ENCODE results near the gene PHF14. TPM values are rescaled to one million over a fixed set of nuclear protein-coding genes. Genes with fewer than 3 reads are reported as not detected.

Gene PHF14
- total and polyA plus RNA-seq, 2 experiments from 2014 or later = 72.0 to 87.9 TPM

DNA sequence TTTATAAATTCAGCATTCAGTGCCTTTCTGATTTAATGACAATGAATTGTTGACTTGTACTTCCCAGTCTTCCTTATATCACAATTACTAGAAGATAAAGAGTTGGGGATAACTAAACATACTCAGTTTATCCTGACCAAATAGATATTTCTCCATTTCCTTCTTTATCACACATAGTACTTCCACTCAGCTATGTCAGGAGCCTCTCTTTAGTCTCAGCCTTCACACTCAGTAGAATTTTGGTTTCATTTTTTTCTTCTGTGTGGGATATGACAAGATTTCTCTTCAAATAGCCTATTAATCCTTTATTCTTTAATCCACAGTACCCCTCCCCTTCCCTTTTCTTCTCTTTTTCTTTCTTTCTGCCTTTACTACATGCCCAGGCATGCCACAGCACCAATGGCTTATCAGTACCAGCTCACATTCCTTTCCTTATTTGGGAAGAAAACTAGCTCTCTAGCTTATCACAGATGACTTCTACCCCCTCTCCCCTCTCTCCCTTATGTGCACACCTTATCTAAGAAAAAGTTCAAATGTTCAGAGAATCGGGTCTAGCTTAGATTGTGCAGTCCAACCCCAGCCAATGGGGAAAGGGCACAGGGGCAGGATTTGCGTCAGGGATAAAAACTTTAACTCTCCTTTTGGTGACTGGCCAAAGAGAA is 109.0 kb downstream of the PHF14 start:
- TF ChIP-seq ZNF114 (CRISPR knock-in tag; IDR thresholded peaks at IDR 0.05) = no peak
- no peak for TF ChIP-seq NANOG (IDR thresholded peaks at IDR 0.05; ENCODE audit: borderline replicate concordance)
- TF ChIP-seq POLR2AphosphoS5 (IDR thresholded peaks at IDR 0.05; ENCODE audit: low read depth) = no peak
- TF ChIP-seq ZNF331 (CRISPR knock-in tag; IDR thresholded peaks at IDR 0.05; ENCODE audit: low read depth) = no peak
- Histone ChIP-seq H3F3A (replicated peaks; ENCODE audit: low read depth) (no peaks in the 10 kb centered on the region), H3K36me3 (ENCODE audit: insufficient read depth) (no peaks in the 10 kb centered on the region; the same call in 1 of the 2 replicates), H4K20me1 (replicated peaks; ENCODE audit: insufficient read depth) (no peaks in the 10 kb centered on the region), H3K4me1 (ENCODE audit: insufficient read depth) (peaks cover 7% of the 10 kb centered on the region), H3K4me3 (no peak overlapping the region), H2AFZ (no peak overlapping the region), H3K79me2 (replicated peaks; ENCODE audit: insufficient read depth) (no peaks in the 10 kb centered on the region), H3K27me3 (ENCODE audit: insufficient read depth) (no peaks in the 10 kb centered on the region), H3K9me2 (ENCODE audit: insufficient read depth) (no peaks in the 10 kb centered on the region), H3K27ac (ENCODE audit: low read depth) (peak overlapping the region; percentile 68), H3K4me2 (no peak overlapping the region)
- Mint-ChIP-seq H3K4me3 (no peak overlapping the region), H3K27ac (peak overlapping the region; percentile 91), H3K36me3 (ENCODE audit: low read depth) (peaks cover 24% of the 10 kb centered on the region), H3K27me3 (ENCODE audit: insufficient read depth, low read depth, poor library complexity) (peaks cover 1% of the 10 kb centered on the region), H3K4me1 (peaks cover 6% of the 10 kb centered on the region; the same call in 2 of the 3 replicates), H3K9me3 (peaks cover 19% of the 10 kb centered on the region)
- no peak for DNase-seq (ENCODE audit: low spot score)
- ATAC-seq = peak; percentile 53

DNA sequence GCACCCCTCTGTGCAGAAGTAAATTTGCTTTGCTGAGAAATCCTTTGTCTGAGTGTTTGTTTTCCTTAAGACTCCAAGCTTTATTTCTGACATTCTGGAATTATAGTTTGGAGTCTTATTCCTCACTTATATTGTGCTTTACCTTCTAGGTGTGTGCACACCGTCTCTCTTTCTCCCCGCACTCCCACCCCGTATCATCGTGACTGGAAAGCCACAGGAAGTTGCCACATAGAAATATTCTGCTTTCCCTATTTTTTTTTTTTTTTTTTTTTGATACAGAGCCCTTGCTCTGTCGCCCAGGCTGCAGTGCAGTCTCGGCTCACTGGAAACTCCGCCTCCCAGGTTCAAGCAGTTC is 109.5 kb downstream of the PHF14 start:
- peak overlapping the region; percentile 91; the same call in 1 of the 2 replicates for H3K27ac Mint-ChIP-seq
- H3K27ac ChIP-seq (ENCODE audit: low read depth) = peak overlapping the region; percentile 68; the same call in 1 of the 2 replicates
- TF ChIP-seq, protein P1, sequence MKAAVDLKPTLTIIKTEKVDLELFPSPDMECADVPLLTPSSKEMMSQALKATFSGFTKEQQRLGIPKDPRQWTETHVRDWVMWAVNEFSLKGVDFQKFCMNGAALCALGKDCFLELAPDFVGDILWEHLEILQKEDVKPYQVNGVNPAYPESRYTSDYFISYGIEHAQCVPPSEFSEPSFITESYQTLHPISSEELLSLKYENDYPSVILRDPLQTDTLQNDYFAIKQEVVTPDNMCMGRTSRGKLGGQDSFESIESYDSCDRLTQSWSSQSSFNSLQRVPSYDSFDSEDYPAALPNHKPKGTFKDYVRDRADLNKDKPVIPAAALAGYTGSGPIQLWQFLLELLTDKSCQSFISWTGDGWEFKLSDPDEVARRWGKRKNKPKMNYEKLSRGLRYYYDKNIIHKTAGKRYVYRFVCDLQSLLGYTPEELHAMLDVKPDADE (IDR thresholded peaks at IDR 0.05) = no peak
- TF ChIP-seq JUNB (IDR thresholded peaks at IDR 0.05; ENCODE audit: unreplicated experiment) (no peak), NANOG (IDR thresholded peaks at IDR 0.05; ENCODE audit: borderline replicate concordance) (no peak), CREB1 (CRISPR knock-in tag; IDR thresholded peaks at IDR 0.05; ENCODE audit: low read depth) (no peak)
- TF ChIP-seq, protein P2, sequence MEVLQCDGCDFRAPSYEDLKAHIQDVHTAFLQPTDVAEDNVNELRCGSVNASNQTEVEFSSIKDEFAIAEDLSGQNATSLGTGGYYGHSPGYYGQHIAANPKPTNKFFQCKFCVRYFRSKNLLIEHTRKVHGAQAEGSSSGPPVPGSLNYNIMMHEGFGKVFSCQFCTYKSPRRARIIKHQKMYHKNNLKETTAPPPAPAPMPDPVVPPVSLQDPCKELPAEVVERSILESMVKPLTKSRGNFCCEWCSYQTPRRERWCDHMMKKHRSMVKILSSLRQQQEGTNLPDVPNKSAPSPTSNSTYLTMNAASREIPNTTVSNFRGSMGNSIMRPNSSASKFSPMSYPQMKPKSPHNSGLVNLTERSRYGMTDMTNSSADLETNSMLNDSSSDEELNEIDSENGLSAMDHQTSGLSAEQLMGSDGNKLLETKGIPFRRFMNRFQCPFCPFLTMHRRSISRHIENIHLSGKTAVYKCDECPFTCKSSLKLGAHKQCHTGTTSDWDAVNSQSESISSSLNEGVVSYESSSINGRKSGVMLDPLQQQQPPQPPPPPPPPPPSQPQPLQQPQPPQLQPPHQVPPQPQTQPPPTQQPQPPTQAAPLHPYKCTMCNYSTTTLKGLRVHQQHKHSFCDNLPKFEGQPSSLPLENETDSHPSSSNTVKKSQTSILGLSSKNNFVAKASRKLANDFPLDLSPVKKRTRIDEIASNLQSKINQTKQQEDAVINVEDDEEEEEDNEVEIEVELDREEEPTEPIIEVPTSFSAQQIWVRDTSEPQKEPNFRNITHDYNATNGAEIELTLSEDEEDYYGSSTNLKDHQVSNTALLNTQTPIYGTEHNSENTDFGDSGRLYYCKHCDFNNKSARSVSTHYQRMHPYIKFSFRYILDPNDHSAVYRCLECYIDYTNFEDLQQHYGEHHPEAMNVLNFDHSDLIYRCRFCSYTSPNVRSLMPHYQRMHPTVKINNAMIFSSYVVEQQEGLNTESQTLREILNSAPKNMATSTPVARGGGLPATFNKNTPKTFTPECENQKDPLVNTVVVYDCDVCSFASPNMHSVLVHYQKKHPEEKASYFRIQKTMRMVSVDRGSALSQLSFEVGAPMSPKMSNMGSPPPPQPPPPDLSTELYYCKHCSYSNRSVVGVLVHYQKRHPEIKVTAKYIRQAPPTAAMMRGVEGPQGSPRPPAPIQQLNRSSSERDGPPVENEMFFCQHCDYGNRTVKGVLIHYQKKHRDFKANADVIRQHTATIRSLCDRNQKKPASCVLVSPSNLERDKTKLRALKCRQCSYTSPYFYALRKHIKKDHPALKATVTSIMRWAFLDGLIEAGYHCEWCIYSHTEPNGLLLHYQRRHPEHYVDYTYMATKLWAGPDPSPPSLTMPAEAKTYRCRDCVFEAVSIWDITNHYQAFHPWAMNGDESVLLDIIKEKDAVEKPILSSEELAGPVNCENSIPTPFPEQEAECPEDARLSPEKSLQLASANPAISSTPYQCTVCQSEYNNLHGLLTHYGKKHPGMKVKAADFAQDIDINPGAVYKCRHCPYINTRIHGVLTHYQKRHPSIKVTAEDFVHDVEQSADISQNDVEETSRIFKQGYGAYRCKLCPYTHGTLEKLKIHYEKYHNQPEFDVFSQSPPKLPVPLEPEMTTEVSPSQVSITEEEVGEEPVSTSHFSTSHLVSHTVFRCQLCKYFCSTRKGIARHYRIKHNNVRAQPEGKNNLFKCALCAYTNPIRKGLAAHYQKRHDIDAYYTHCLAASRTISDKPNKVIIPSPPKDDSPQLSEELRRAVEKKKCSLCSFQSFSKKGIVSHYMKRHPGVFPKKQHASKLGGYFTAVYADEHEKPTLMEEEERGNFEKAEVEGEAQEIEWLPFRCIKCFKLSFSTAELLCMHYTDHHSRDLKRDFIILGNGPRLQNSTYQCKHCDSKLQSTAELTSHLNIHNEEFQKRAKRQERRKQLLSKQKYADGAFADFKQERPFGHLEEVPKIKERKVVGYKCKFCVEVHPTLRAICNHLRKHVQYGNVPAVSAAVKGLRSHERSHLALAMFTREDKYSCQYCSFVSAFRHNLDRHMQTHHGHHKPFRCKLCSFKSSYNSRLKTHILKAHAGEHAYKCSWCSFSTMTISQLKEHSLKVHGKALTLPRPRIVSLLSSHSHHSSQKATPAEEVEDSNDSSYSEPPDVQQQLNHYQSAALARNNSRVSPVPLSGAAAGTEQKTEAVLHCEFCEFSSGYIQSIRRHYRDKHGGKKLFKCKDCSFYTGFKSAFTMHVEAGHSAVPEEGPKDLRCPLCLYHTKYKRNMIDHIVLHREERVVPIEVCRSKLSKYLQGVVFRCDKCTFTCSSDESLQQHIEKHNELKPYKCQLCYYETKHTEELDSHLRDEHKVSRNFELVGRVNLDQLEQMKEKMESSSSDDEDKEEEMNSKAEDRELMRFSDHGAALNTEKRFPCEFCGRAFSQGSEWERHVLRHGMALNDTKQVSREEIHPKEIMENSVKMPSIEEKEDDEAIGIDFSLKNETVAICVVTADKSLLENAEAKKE (CRISPR knock-in tag; IDR thresholded peaks at IDR 0.05) = no peak
- TF ChIP-seq, protein P3, sequence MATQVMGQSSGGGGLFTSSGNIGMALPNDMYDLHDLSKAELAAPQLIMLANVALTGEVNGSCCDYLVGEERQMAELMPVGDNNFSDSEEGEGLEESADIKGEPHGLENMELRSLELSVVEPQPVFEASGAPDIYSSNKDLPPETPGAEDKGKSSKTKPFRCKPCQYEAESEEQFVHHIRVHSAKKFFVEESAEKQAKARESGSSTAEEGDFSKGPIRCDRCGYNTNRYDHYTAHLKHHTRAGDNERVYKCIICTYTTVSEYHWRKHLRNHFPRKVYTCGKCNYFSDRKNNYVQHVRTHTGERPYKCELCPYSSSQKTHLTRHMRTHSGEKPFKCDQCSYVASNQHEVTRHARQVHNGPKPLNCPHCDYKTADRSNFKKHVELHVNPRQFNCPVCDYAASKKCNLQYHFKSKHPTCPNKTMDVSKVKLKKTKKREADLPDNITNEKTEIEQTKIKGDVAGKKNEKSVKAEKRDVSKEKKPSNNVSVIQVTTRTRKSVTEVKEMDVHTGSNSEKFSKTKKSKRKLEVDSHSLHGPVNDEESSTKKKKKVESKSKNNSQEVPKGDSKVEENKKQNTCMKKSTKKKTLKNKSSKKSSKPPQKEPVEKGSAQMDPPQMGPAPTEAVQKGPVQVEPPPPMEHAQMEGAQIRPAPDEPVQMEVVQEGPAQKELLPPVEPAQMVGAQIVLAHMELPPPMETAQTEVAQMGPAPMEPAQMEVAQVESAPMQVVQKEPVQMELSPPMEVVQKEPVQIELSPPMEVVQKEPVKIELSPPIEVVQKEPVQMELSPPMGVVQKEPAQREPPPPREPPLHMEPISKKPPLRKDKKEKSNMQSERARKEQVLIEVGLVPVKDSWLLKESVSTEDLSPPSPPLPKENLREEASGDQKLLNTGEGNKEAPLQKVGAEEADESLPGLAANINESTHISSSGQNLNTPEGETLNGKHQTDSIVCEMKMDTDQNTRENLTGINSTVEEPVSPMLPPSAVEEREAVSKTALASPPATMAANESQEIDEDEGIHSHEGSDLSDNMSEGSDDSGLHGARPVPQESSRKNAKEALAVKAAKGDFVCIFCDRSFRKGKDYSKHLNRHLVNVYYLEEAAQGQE (IDR thresholded peaks at IDR 0.05; ENCODE audit: unreplicated experiment) = no peak

More for the DNA sequence above, 109.5 kb downstream of the PHF14 start:
- H3K27me3 ChIP-seq (ENCODE audit: insufficient read depth) = no peaks in the 10 kb centered on the region
- Mint-ChIP-seq H3K4me1 (peaks cover under 1% of the 10 kb centered on the region; the same call in 2 of the 3 replicates), H3K36me3 (ENCODE audit: low read depth) (peaks cover 24% of the 10 kb centered on the region), H3K27me3 (ENCODE audit: insufficient read depth, low read depth, poor library complexity) (peaks cover 1% of the 10 kb centered on the region), H3K4me3 (no peak overlapping the region), H3K9me3 (peaks cover 19% of the 10 kb centered on the region)
- H2AFZ ChIP-seq = no peak overlapping the region
- ATAC-seq = no peak
- H3K36me3 ChIP-seq (ENCODE audit: insufficient read depth) = no peaks in the 10 kb centered on the region; the same call in 1 of the 2 replicates
- no peaks in the 10 kb centered on the region for H3K79me2 ChIP-seq (replicated peaks; ENCODE audit: insufficient read depth)
- H3K4me3 ChIP-seq = no peak overlapping the region
- no peaks in the 10 kb centered on the region for H4K20me1 ChIP-seq (replicated peaks; ENCODE audit: insufficient read depth)
- H3F3A ChIP-seq (replicated peaks; ENCODE audit: low read depth) = no peaks in the 10 kb centered on the region
- no peaks in the 10 kb centered on the region for H3K9me2 ChIP-seq (ENCODE audit: insufficient read depth)
- H3K4me1 ChIP-seq (ENCODE audit: insufficient read depth) = peaks cover 2% of the 10 kb centered on the region; the same call in 1 of the 2 replicates
- DNase-seq (ENCODE audit: low spot score) = peak; percentile 8
- no peak overlapping the region for H3K4me2 ChIP-seq
